Mesendoderm (in vitro differentiated cells): ENCODE results near the gene MOSPD3.

Source experiments
- DNase-seq: peaks from one replicate; pipeline ENCODE4 v3.0.0; 2013
- H2AK5ac ChIP-seq: 2 replicates; pipeline ENCODE4 v1.6.1; 2013; ENCODE audit warnings: low read length, inconsistent platforms
- H2BK120ac ChIP-seq: 2 replicates; pipeline ENCODE4 v1.6.1; 2013; ENCODE audit warnings: low read depth, mild to moderate bottlenecking, low read length, moderate library complexity, mixed read lengths
- H2BK15ac ChIP-seq: replicated peaks from 2 replicates; pipeline ENCODE4 v1.6.1; 2013; ENCODE audit warnings: low read depth, mild to moderate bottlenecking, moderate library complexity
- H2BK5ac ChIP-seq: 2 replicates; pipeline ENCODE4 v1.6.1; 2013; ENCODE audit warnings: low read length, inconsistent platforms
- H3K18ac ChIP-seq: 2 replicates; pipeline ENCODE4 v1.6.1; 2013; ENCODE audit warnings: mild to moderate bottlenecking, low read length, mixed read lengths
- H3K23ac ChIP-seq: one replicate; pipeline ENCODE4 v1.6.1; 2013; ENCODE audit warnings: low read length
- H3K27ac ChIP-seq: 2 replicates; pipeline ENCODE4 v1.5.1; 2013; ENCODE audit warnings: low read depth, mild to moderate bottlenecking, inconsistent platforms, low read length, moderate library complexity
- H3K27me3 ChIP-seq: 2 replicates; pipeline ENCODE4 v1.6.1; 2013; ENCODE audit warnings: low read length, control low read depth, mild to moderate bottlenecking, inconsistent platforms; ENCODE audit not compliant: insufficient read depth, poor library complexity
- H3K36me3 ChIP-seq: 2 replicates; pipeline ENCODE4 v1.6.1; 2013; ENCODE audit warnings: low read length, inconsistent platforms; ENCODE audit not compliant: control insufficient read depth, insufficient read depth
- H3K4ac ChIP-seq: one replicate; pipeline ENCODE4 v1.6.1; 2013; ENCODE audit warnings: low read depth, mild to moderate bottlenecking, low read length, moderate library complexity
- H3K4me1 ChIP-seq: 2 replicates; pipeline ENCODE4 v1.6.1; 2013; ENCODE audit warnings: low read depth, low read length, inconsistent platforms; ENCODE audit not compliant: control insufficient read depth
- H3K4me2 ChIP-seq: 2 replicates; pipeline ENCODE4 v1.6.1; 2013; ENCODE audit warnings: low read length
- H3K4me3 ChIP-seq: 2 replicates; pipeline ENCODE4 v1.5.1; 2013; ENCODE audit warnings: mild to moderate bottlenecking, low read length
- H3K56ac ChIP-seq: one replicate; pipeline ENCODE4 v1.6.1; 2013; ENCODE audit warnings: low read length
- H3K79me1 ChIP-seq: 2 replicates; pipeline ENCODE4 v1.6.1; 2013; ENCODE audit warnings: low read length, inconsistent platforms
- H3K79me2 ChIP-seq: 2 replicates; pipeline ENCODE4 v1.6.1; 2013; ENCODE audit warnings: mild to moderate bottlenecking, low read length; ENCODE audit not compliant: control insufficient read depth, insufficient read depth
- H3K9ac ChIP-seq: 2 replicates; pipeline ENCODE4 v1.6.1; 2013; ENCODE audit warnings: low read length, inconsistent platforms
- H4K5ac ChIP-seq: one replicate; pipeline ENCODE4 v1.6.1; 2013; ENCODE audit warnings: low read length
- H4K8ac ChIP-seq: one replicate; pipeline ENCODE4 v1.6.1; 2013; ENCODE audit warnings: low read depth, mild to moderate bottlenecking, control low read depth, low read length, moderate library complexity
- WGBS: extraction: QIAGEN DNeasy Blood & Tissue Kit; methylation state at CpG from one replicate; pipeline ENCODE4 v1.1.7; 2013; ENCODE audit warnings: low lambda C conversion rate, missing lambda C conversion rate; ENCODE audit not compliant: insufficient coverage; ENCODE audit errors: extremely low coverage; 5-methylcytosine and 5-hydroxymethylcytosine counted together

MOSPD3 gene

DNA sequence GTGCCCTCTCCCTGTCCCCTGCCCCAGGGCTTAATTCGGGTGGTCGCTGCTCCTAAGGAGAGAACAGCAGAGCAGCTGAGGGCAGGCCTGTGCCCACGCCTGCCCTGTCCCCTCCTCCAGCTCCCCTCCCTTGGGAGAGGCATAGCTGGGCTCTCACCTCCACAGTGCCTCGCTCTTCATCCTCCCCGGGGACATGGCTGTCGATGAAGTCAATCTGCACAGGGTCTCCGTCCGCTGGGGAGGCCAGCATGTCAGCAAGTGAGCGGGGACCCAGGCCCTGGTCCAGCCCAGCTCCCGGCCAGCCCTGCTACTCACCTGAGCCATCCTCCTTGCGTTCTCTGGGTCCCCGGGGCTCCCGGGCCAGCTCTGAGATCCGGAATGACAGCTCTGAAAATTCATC is 34.8 kb upstream of the MOSPD3 start:
- H3K27ac ChIP-seq = no peak overlapping the region
- H3K79me2 ChIP-seq = no peaks in the 10 kb centered on the region
- no peak overlapping the region for H3K4ac ChIP-seq
- H3K56ac ChIP-seq = no peak overlapping the region
- H2BK5ac ChIP-seq = no peak overlapping the region
- H3K4me3 ChIP-seq = no peak overlapping the region
- peaks cover 2% of the 10 kb centered on the region for H3K79me1 ChIP-seq
- H4K5ac ChIP-seq = no peak overlapping the region
- H3K36me3 ChIP-seq = peaks cover 10% of the 10 kb centered on the region
- H3K27me3 ChIP-seq = no peaks in the 10 kb centered on the region
- no peak overlapping the region for H4K8ac ChIP-seq
- no peak overlapping the region for H3K23ac ChIP-seq
- no peak overlapping the region for H2BK15ac ChIP-seq
- H3K9ac ChIP-seq = no peak overlapping the region
- no peak overlapping the region for H2AK5ac ChIP-seq
- no peak overlapping the region for H3K4me2 ChIP-seq
- no peak overlapping the region for H3K18ac ChIP-seq
- H3K4me1 ChIP-seq = no peaks in the 10 kb centered on the region
- H2BK120ac ChIP-seq = no peak overlapping the region
- WGBS = no CpG with 5 or more reads among the region's 14 CpGs
- DNase-seq = no peak

- Histone ChIP-seq H3K27me3 (no peaks in the 10 kb centered on the region), H3K79me1 (peaks cover 2% of the 10 kb centered on the region), H4K8ac (no peak overlapping the region), H3K27ac (no peak overlapping the region), H3K9ac (no peak overlapping the region), H2BK120ac (no peak overlapping the region), H3K56ac (no peak overlapping the region), H4K5ac (no peak overlapping the region), H2BK15ac (no peak overlapping the region), H2AK5ac (no peak overlapping the region), H2BK5ac (no peak overlapping the region), H3K23ac (no peak overlapping the region), H3K4me3 (no peak overlapping the region), H3K18ac (no peak overlapping the region), H3K4me2 (no peak overlapping the region), H3K4ac (no peak overlapping the region), H3K36me3 (peaks cover 10% of the 10 kb centered on the region), H3K4me1 (no peaks in the 10 kb centered on the region), H3K79me2 (no peaks in the 10 kb centered on the region)
- no peak for DNase-seq
- no CpG with 5 or more reads among the region's 28 CpGs for WGBS
Observed at GRCh38 chr7:100578246-100579183, 33.8 kb upstream of the MOSPD3 start.

DNA sequence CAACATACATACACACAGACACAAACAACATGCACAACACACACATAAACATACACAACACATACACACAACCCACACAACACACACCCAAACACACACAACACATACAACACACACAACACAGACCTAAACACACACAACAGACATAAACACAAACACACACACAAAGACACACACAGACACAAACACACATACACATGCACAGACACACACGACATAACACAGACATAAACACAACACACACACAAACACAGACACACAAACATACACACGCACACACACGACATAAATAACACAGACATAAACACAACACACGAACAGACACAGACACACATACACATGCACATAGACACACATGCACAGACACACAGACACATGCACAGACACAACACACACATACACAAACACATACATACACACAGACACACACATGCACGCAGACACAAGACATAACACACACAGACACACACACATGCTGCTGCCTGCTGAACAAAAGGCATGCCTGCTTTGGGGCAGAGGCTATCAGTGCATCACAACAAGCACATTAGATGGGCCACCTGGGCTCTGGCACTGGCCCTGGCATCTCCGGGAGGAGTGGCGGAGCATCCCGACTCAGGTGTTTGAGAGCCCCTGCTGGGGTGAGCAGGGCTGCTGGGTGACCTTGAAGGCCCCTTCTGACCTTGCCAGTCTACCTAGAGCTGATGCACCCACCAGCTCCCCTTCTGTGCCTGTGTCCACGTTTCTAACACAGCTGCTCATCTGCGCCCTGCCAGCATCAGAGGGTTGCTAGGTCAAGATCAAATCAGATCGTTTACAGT is 31.7 kb upstream of the MOSPD3 start:
- Histone ChIP-seq H2BK5ac (no peak overlapping the region), H3K4ac (no peak overlapping the region), H3K36me3 (peaks cover 10% of the 10 kb centered on the region), H3K79me1 (peaks cover 10% of the 10 kb centered on the region), H3K4me1 (peaks cover 8% of the 10 kb centered on the region), H2BK120ac (no peak overlapping the region), H3K56ac (no peak overlapping the region), H3K27ac (no peak overlapping the region), H4K8ac (no peak overlapping the region), H3K79me2 (no peaks in the 10 kb centered on the region), H3K23ac (no peak overlapping the region), H3K27me3 (no peaks in the 10 kb centered on the region), H3K4me3 (no peak overlapping the region), H3K9ac (no peak overlapping the region), H3K18ac (no peak overlapping the region), H3K4me2 (no peak overlapping the region), H2AK5ac (no peak overlapping the region), H2BK15ac (no peak overlapping the region), H4K5ac (no peak overlapping the region)
- DNase-seq = no peak
- WGBS = no CpG with 5 or more reads among the region's 11 CpGs

DNA sequence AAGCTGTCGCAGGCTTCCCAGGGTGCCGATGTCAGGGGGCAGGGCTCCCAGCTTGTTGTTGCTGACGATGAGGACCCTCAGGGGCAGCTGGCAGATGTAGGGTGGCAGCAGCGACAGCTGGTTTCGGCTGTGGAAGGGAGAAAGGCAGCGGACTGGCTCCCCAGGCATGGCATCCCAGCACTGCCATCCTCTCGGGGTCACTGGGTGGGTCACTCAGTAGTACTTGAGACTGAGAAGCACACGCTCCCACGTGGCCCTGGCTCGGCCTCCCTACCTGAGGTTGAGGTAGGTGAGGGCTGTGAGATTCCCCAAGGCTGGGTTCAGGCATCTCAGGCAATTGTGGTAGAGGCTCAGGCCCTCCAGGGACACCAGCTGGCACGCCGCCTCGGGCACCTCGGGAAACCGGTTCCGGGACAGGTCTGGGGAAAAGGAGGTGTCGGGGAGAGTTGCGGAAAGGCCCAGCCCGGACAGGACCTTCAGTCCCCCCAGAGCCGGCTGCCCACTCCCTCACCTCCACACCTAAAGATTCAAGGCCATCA is 30.2 kb upstream of the MOSPD3 start:
- no peak overlapping the region for H3K9ac ChIP-seq
- H2BK5ac ChIP-seq = no peak overlapping the region
- H3K4me2 ChIP-seq = no peak overlapping the region
- no peak overlapping the region for H3K18ac ChIP-seq
- H4K5ac ChIP-seq = no peak overlapping the region
- H2BK15ac ChIP-seq = no peak overlapping the region
- no peak overlapping the region for H3K27ac ChIP-seq
- no peak for DNase-seq
- WGBS = no CpG with 5 or more reads among the region's 20 CpGs
- no peaks in the 10 kb centered on the region for H3K79me2 ChIP-seq
- H2BK120ac ChIP-seq = no peak overlapping the region
- no peaks in the 10 kb centered on the region for H3K27me3 ChIP-seq
- no peak overlapping the region for H3K4ac ChIP-seq
- peaks cover 8% of the 10 kb centered on the region for H3K4me1 ChIP-seq
- H3K36me3 ChIP-seq = peaks cover 10% of the 10 kb centered on the region
- no peak overlapping the region for H3K4me3 ChIP-seq
- no peak overlapping the region for H3K56ac ChIP-seq
- H3K23ac ChIP-seq = no peak overlapping the region
- H4K8ac ChIP-seq = no peak overlapping the region
- H2AK5ac ChIP-seq = no peak overlapping the region
- peaks cover 10% of the 10 kb centered on the region for H3K79me1 ChIP-seq

DNA sequence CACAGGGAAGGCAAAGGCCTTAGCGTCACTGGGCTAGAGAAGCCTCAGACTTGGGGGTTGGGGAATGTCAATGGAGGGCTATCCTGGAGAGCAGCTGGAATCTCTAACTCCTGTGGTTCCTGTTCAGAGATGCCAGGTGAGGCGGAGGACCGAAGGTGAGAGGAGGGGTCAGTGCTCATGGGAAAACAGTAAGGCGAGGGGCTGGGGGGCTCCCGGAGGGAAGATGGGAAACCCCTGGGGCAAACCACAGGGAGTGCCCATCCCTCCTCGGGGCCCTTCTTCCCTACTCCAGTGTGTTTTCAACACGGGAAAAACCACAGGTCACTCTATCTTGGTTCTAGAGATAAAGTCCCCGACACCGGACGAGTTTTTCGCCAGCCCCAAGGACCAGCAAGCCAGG is 29.7 kb upstream of the MOSPD3 start:
- Histone ChIP-seq H3K18ac (no peak overlapping the region), H2BK15ac (no peak overlapping the region), H4K8ac (no peak overlapping the region), H3K4me3 (no peak overlapping the region), H3K79me1 (peaks cover 10% of the 10 kb centered on the region), H3K23ac (no peak overlapping the region), H2BK5ac (no peak overlapping the region), H3K4ac (no peak overlapping the region), H3K27me3 (no peaks in the 10 kb centered on the region), H3K36me3 (peaks cover 10% of the 10 kb centered on the region), H3K79me2 (no peaks in the 10 kb centered on the region), H3K4me2 (no peak overlapping the region), H2AK5ac (no peak overlapping the region), H3K56ac (no peak overlapping the region), H3K9ac (no peak overlapping the region), H3K4me1 (peaks cover 8% of the 10 kb centered on the region), H2BK120ac (no peak overlapping the region), H3K27ac (no peak overlapping the region), H4K5ac (no peak overlapping the region)
- no peak for DNase-seq
- no CpG with 5 or more reads among the region's 11 CpGs for WGBS
